ENCODE measurements around the gene TRIO.

DNA sequence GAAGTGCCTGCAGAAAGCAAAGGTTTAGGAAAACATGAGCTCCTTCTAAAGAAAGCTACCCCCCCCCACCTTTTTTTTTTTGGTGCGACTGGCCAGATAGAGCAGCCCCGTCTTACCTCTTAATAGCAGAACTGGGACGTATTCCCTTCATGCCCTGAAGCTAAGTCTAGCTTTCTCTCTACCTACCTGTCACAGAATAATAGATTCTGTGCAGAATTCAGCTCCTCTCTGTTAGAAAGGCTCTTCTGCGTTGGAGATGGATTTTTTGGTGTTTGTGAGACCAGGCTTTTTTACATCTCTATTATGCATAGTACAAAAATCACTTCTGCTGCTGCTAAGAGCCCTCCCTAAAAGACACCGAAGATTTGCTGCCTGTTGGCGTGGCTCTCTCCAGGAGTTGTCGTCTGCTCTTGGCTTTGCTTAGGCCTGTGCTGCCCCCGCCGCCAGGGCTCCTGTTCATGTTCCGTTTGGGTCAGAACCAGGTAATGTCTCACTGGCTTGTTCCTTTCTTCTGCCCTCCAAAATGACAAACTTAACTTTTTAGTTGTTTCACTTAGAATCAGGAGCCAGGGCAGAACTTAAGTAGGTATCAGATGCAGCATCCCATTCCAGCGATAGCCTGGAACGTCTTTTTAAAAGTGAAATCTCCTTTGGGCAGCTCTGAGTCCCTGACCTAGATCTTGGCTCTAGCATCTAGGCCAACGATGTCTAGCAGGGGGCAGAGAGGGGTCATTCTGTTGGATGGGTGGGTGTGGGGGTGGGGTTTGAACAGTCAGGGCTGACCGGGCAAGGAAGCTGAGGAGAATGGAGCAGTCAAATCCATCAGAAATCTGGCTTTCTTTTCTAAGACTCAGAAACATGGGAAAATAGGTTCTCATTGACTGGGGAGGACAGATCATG lies 2.5 kb downstream of the TRIO start:
- TF ChIP-seq, protein P1, sequence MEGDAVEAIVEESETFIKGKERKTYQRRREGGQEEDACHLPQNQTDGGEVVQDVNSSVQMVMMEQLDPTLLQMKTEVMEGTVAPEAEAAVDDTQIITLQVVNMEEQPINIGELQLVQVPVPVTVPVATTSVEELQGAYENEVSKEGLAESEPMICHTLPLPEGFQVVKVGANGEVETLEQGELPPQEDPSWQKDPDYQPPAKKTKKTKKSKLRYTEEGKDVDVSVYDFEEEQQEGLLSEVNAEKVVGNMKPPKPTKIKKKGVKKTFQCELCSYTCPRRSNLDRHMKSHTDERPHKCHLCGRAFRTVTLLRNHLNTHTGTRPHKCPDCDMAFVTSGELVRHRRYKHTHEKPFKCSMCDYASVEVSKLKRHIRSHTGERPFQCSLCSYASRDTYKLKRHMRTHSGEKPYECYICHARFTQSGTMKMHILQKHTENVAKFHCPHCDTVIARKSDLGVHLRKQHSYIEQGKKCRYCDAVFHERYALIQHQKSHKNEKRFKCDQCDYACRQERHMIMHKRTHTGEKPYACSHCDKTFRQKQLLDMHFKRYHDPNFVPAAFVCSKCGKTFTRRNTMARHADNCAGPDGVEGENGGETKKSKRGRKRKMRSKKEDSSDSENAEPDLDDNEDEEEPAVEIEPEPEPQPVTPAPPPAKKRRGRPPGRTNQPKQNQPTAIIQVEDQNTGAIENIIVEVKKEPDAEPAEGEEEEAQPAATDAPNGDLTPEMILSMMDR (IDR thresholded peaks at IDR 0.05), result no peak
- no peak for TF ChIP-seq POLR2A (IDR thresholded peaks at IDR 0.05)

Measured in upper lobe of left lung (tissue), 4 donors.